Keratinocyte (primary cell): ENCODE measurements around the gene SPSB2. TPM values are rescaled to one million over a fixed set of nuclear protein-coding genes. Genes with fewer than 3 reads are reported as not detected.
A peak's percentile ranks its signal among the peaks of the same experiment; 100 is the strongest.

Source experiments
- DNase-seq: peaks from one replicate; pipeline ENCODE4 v3.0.0-alpha.2; 2011; ENCODE audit warnings: low read depth, missing footprints, low spot score
- FAIRE-seq: peaks from 2 replicates; lab custom pipeline; 2011; peaks lifted over from hg19 to GRCh38; lab: Jason Lieb, UNC
- H2AFZ ChIP-seq: 2 replicates; pipeline ENCODE4 v1.6.0; 2012; ENCODE audit warnings: low read length, control low read depth, inconsistent platforms; ENCODE audit not compliant: control insufficient read depth
- H3K27ac ChIP-seq: 2 replicates; pipeline ENCODE4 v1.5.1; 2011; ENCODE audit warnings: low read length; ENCODE audit not compliant: control insufficient read depth, insufficient read depth
- H3K27me3 ChIP-seq: 3 replicates; pipeline ENCODE4 v1.6.0; 2011; ENCODE audit warnings: low read length; ENCODE audit not compliant: control insufficient read depth, insufficient read depth; ENCODE audit errors: extremely low read depth
- H3K36me3 ChIP-seq, 2 experiments: 2 replicates in 1 of 2; 3 replicates in 1 of 2; pipeline ENCODE4 v1.5.1; 2011; ENCODE audit warnings: low read length in 2 of 2, mild to moderate bottlenecking in 1 of 2; ENCODE audit not compliant: control insufficient read depth in 2 of 2, insufficient read depth in 2 of 2; ENCODE audit errors: extremely low read depth in 1 of 2
- H3K4me1 ChIP-seq: 3 replicates; pipeline ENCODE4 v1.5.1; 2011; ENCODE audit warnings: low read length; ENCODE audit not compliant: control insufficient read depth, insufficient read depth; ENCODE audit errors: extremely low read depth
- H3K4me2 ChIP-seq: 3 replicates; pipeline ENCODE4 v1.6.0; 2011; ENCODE audit warnings: low read depth, low read length; ENCODE audit not compliant: control insufficient read depth, insufficient read depth; ENCODE audit errors: extremely low read depth
- H3K4me3 ChIP-seq, 3 experiments: fragments of 200-600 bp in 1 of 3; sonication (generic) in 1 of 3; 2 replicates in 2 of 3; 3 replicates in 1 of 3; pipeline ENCODE4 v1.5.1; 2011 to 2016; ENCODE audit warnings: low read length in 3 of 3, mild to moderate bottlenecking in 3 of 3, control low read depth in 2 of 3, inconsistent platforms in 1 of 3, low read depth in 1 of 3, mixed read lengths in 1 of 3, mixed run types in 1 of 3, moderate library complexity in 1 of 3; ENCODE audit not compliant: control insufficient read depth in 2 of 3, insufficient read depth in 2 of 3; ENCODE audit errors: extremely low read depth in 1 of 3
- H3K79me2 ChIP-seq: 2 replicates; pipeline ENCODE4 v1.6.0; 2012; ENCODE audit warnings: low read length; ENCODE audit not compliant: control insufficient read depth, insufficient read depth
- H3K9ac ChIP-seq: 3 replicates; pipeline ENCODE4 v1.6.0; 2011; ENCODE audit warnings: low read length; ENCODE audit not compliant: control insufficient read depth, insufficient read depth; ENCODE audit errors: extremely low read depth
- H3K9me1 ChIP-seq: 3 replicates; pipeline ENCODE4 v1.6.0; 2011; ENCODE audit warnings: low read length; ENCODE audit not compliant: control insufficient read depth, insufficient read depth; ENCODE audit errors: extremely low read depth
- H3K9me3 ChIP-seq: 2 replicates; pipeline ENCODE4 v1.5.1; 2012; ENCODE audit warnings: low read depth, low read length; ENCODE audit not compliant: control insufficient read depth
- H4K20me1 ChIP-seq: 3 replicates; pipeline ENCODE4 v1.6.0; 2011; ENCODE audit warnings: low read length; ENCODE audit not compliant: control insufficient read depth, insufficient read depth; ENCODE audit errors: extremely low read depth
- CTCF ChIP-seq, 3 experiments: IDR thresholded peaks in 1 of 3; conservative IDR thresholded peaks in 1 of 3; optimal IDR thresholded peaks in 1 of 3; 2 replicates in 2 of 3; 3 replicates in 1 of 3; pipeline versions ENCODE3 to v1.5.1; 2011; ENCODE audit warnings: low read length in 3 of 3, mild to moderate bottlenecking in 3 of 3, moderate library complexity in 2 of 3, control low read depth in 1 of 3, inconsistent platforms in 1 of 3; ENCODE audit not compliant: insufficient read depth in 2 of 3; ENCODE audit errors: extremely low read depth in 1 of 3
- EZH2 ChIP-seq: IDR thresholded peaks from one replicate; pipeline ENCODE4 v1.6.1; 2012; ENCODE audit warnings: inconsistent platforms, mild to moderate bottlenecking, low read length, moderate library complexity
- dilution Hi-C: fragments of 300-500 bp; cut with MboI; formaldehyde crosslinking; loops from one replicate; pipeline ENCODE4 v1.7.0; 2020; ENCODE audit warnings: low sequenced_read_pairs; ENCODE audit not compliant: extremely low pct_ligation_motif_present
- polyA plus RNA-seq, 5 experiments: library from polyadenylated mRNA; depleted of rRNA in 3 of 5; stranded (reverse) in 3 of 5; stranded (forward) in 1 of 5; unstranded in 1 of 5; fragments of >200 nt; gene quantifications; 1 replicate in 1 of 5; 2 replicates in 3 of 5; 3 replicates in 1 of 5; pipeline versions ENCODE4 v1.2.1 to v1.2.3, GENCODE V29; 2011 to 2012; ENCODE audit warnings: missing spikeins in 2 of 5, low read depth in 1 of 5, low replicate concordance in 1 of 5

Gene SPSB2
- polyA plus RNA-seq, 1 donor (not counting 4 experiments of a cell fraction or from before 2014, with no cell fraction given), result 4.9 TPM

- no peak for FAIRE-seq
- Histone ChIP-seq H3K4me2 (peak overlapping the region; percentile 96), H3K36me3 (no peaks in the 10 kb centered on the region), H3K27ac (no peak overlapping the region), H4K20me1 (no peaks in the 10 kb centered on the region), H3K27me3 (no peaks in the 10 kb centered on the region), H3K9me3 (no peaks in the 10 kb centered on the region), H3K4me1 (peaks cover 13% of the 10 kb centered on the region), H3K9ac (peak overlapping the region; percentile 91), H2AFZ (peak overlapping the region; percentile 99), H3K9me1 (no peaks in the 10 kb centered on the region), H3K79me2 (no peaks in the 10 kb centered on the region), H3K4me3 (peak overlapping the region; percentile 66 to 99 (median 98))
- no peak for DNase-seq
- no peak for TF ChIP-seq CTCF (optimal IDR thresholded peaks at IDR 0.05 in 1 of 3, IDR thresholded peaks at IDR 0.05 in 1 of 3, conservative IDR thresholded peaks at IDR 0.05 in 1 of 3; ENCODE audit: extremely low read depth in 1 of 3, insufficient read depth in 2 of 3, low read length in 3 of 3)
- TF ChIP-seq EZH2, result no peak
- dilution Hi-C loops, result no loop called here
These were observed 32.4 kb upstream of the SPSB2 start for GRCh38 chr12:6905414-6906040.

GRCh38 chr12:6904280-6905276, 31.5 kb upstream of the SPSB2 start, which contains the start of gene LRRC23:
LRRC23 (plus strand) TSS chr12:6904822; CDS start chr12:6905634, 812 bp downstream.
- peak within 1 kb of the TSS; percentile 99 for H2AFZ ChIP-seq
- no peaks in the 10 kb centered on the region for H3K9me3 ChIP-seq
- H3K4me2 ChIP-seq, result peak within 1 kb of the TSS; percentile 96
- peak within 1 kb of the TSS; percentile 88 for H3K27ac ChIP-seq
- no peaks in the 10 kb centered on the region for H3K79me2 ChIP-seq
- FAIRE-seq, result peak; percentile 97
- TF ChIP-seq EZH2 (no peak), CTCF (optimal IDR thresholded peaks at IDR 0.05 in 1 of 3, IDR thresholded peaks at IDR 0.05 in 1 of 3, conservative IDR thresholded peaks at IDR 0.05 in 1 of 3; ENCODE audit: extremely low read depth in 1 of 3, insufficient read depth in 2 of 3, low read length in 3 of 3) (no peak)
- H4K20me1 ChIP-seq, result no peaks in the 10 kb centered on the region
- H3K27me3 ChIP-seq, result no peaks in the 10 kb centered on the region
- DNase-seq, result no peak
- H3K4me1 ChIP-seq, result peaks cover 13% of the 10 kb centered on the region
- H3K36me3 ChIP-seq, result no peaks in the 10 kb centered on the region
- no peaks in the 10 kb centered on the region for H3K9me1 ChIP-seq
- peak within 1 kb of the TSS; percentile 66 to 99 (median 98) for H3K4me3 ChIP-seq
- dilution Hi-C loops, result no loop called here
- peak within 1 kb of the TSS; percentile 91 for H3K9ac ChIP-seq
